GM23338 (cell line): ENCODE measurements around the gene ARRB1. TPM values are rescaled to one million over a fixed set of nuclear protein-coding genes. Genes with fewer than 3 reads are reported as not detected.

Experiments used
- ATAC-seq: fragments of 200-7000 bp; cut with Tn5 transposase; 3 replicates; pipeline ENCODE4 v1.9.1; 2020
- DNase-seq: peaks from one replicate; pipeline ENCODE4 v3.0.0-alpha.2; 2015; ENCODE audit warnings: low spot score
- H2AFZ ChIP-seq: fragments of 200-600 bp; sonication (generic); 2 replicates; pipeline ENCODE4 v1.8.0; 2016; ENCODE audit warnings: antibody characterized with exemption, mild to moderate bottlenecking, moderate library complexity
- H3F3A ChIP-seq: fragments of 200-600 bp; sonication (generic); replicated peaks from 2 replicates; pipeline ENCODE4 v1.8.0; 2017; ENCODE audit warnings: antibody characterized with exemption, mixed run types, low read depth
- H3K27ac ChIP-seq: fragments of 200-600 bp; sonication (generic); 2 replicates; pipeline ENCODE4 v1.6.1; 2016; ENCODE audit warnings: low read depth
- H3K27me3 ChIP-seq: fragments of 200-600 bp; sonication (generic); 2 replicates; pipeline ENCODE4 v1.8.0; 2016; ENCODE audit warnings: mild to moderate bottlenecking, mixed run types, moderate library complexity; ENCODE audit not compliant: insufficient read depth
- H3K36me3 ChIP-seq: fragments of 200-600 bp; sonication (generic); 2 replicates; pipeline ENCODE4 v1.8.0; 2016; ENCODE audit warnings: mild to moderate bottlenecking; ENCODE audit not compliant: insufficient read depth
- H3K4me1 ChIP-seq: fragments of 200-600 bp; sonication (generic); 2 replicates; pipeline ENCODE4 v1.8.0; 2016; ENCODE audit warnings: mild to moderate bottlenecking, moderate library complexity; ENCODE audit not compliant: insufficient read depth
- H3K4me2 ChIP-seq: fragments of 200-600 bp; sonication (generic); 2 replicates; pipeline ENCODE4 v1.7.1; 2017; ENCODE audit warnings: mixed run types
- H3K4me3 ChIP-seq: fragments of 200-600 bp; sonication (generic); 2 replicates; pipeline ENCODE4 v1.6.1; 2016; ENCODE audit warnings: mixed run types
- H3K79me2 ChIP-seq: fragments of 200-600 bp; sonication (generic); replicated peaks from 2 replicates; pipeline ENCODE4 v1.8.0; 2017; ENCODE audit warnings: mild to moderate bottlenecking; ENCODE audit not compliant: insufficient read depth
- H3K9me2 ChIP-seq: fragments of 200-600 bp; sonication (generic); 2 replicates; pipeline ENCODE4 v1.8.0; 2017; ENCODE audit not compliant: insufficient read depth
- H4K20me1 ChIP-seq: fragments of 200-600 bp; sonication (generic); replicated peaks from 2 replicates; pipeline ENCODE4 v1.8.0; 2017; ENCODE audit warnings: mild to moderate bottlenecking; ENCODE audit not compliant: insufficient read depth
- H3K27ac Mint-ChIP-seq: 2 replicates; pipeline ENCODE4 v1.8.0; 2020; ENCODE audit warnings: inconsistent platforms, mild to moderate bottlenecking, moderate library complexity, mixed read lengths
- H3K27me3 Mint-ChIP-seq: 3 replicates; pipeline ENCODE4 v1.8.0; 2022; ENCODE audit warnings: low read depth, mild to moderate bottlenecking, moderate library complexity, mixed read lengths, inconsistent platforms; ENCODE audit not compliant: insufficient read depth, poor library complexity
- H3K36me3 Mint-ChIP-seq: 3 replicates; pipeline ENCODE4 v1.8.0; 2021; ENCODE audit warnings: low read depth, mild to moderate bottlenecking, inconsistent platforms, moderate library complexity, mixed read lengths
- H3K4me1 Mint-ChIP-seq: 3 replicates; pipeline ENCODE4 v1.8.0; 2020; ENCODE audit warnings: mild to moderate bottlenecking, inconsistent platforms, mixed read lengths
- H3K4me3 Mint-ChIP-seq: 3 replicates; pipeline ENCODE4 v1.8.0; 2021; ENCODE audit warnings: moderate library complexity, mild to moderate bottlenecking, inconsistent platforms, mixed read lengths
- H3K9me3 Mint-ChIP-seq: 3 replicates; pipeline ENCODE4 v1.8.0; 2020; ENCODE audit warnings: moderate library complexity, mild to moderate bottlenecking, inconsistent platforms, mixed read lengths
- EZH2phosphoT487 ChIP-seq: fragments of 200-600 bp; sonication (generic); IDR thresholded peaks from one replicate; pipeline ENCODE4 v1.8.1; 2018; ENCODE audit warnings: antibody characterized with exemption; ENCODE audit not compliant: unreplicated experiment
- JUNB ChIP-seq: IDR thresholded peaks from one replicate; pipeline ENCODE4 v1.6.1; 2016; ENCODE audit warnings: antibody characterized with exemption; ENCODE audit not compliant: unreplicated experiment
- POLR2AphosphoS5 ChIP-seq: IDR thresholded peaks from 2 replicates; pipeline ENCODE4 v1.6.1; 2016; ENCODE audit warnings: antibody characterized with exemption, low read depth
- ZNF114 ChIP-seq: fragments of 250-450 bp; sonication (Bioruptor Pico); IDR thresholded peaks from 2 replicates; pipeline ENCODE4 v1.5.0; 2020; ENCODE audit warnings: mild to moderate bottlenecking, moderate library complexity
- polyA plus RNA-seq: library from polyadenylated mRNA; unstranded; fragments of >200 nt; fragmentation: Nextera tagmentation; extraction: Ambion mirVana; gene quantifications from 2 replicates; pipeline ENCODE4 v1.2.1, GENCODE V29; 2016
- total RNA-seq: library from RNA; depleted of rRNA; stranded (reverse); fragments of >200 nt; shearing (Covaris generic); gene quantifications from 2 replicates; pipeline ENCODE4 v1.2.3, GENCODE V29; 2014
- TF ChIP-seq, protein P1 (sequence below): IDR thresholded peaks from 2 replicates; pipeline ENCODE4 v1.6.1; 2016; ENCODE audit warnings: antibody characterized with exemption
- TF ChIP-seq, protein P2 (sequence below), 2 experiments: fragments of 200-600 bp in 1 of 2; sonication (generic) in 1 of 2; conservative IDR thresholded peaks; 2 replicates each; pipeline versions ENCODE4 v1.5.1 to v1.6.1; 2016 to 2017; ENCODE audit warnings: antibody characterized with exemption in 2 of 2, low read depth in 2 of 2, mild to moderate bottlenecking in 2 of 2, moderate library complexity in 1 of 2
- TF ChIP-seq, protein P3 (sequence below): IDR thresholded peaks from one replicate; pipeline ENCODE4 v1.6.1; 2018; ENCODE audit warnings: antibody characterized with exemption; ENCODE audit not compliant: unreplicated experiment
- TF ChIP-seq, protein P4 (sequence below): fragments of 250-450 bp; sonication (Bioruptor Pico); IDR thresholded peaks from 2 replicates; pipeline ENCODE4 v1.5.0; 2020; ENCODE audit warnings: mild to moderate bottlenecking, moderate library complexity

Gene ARRB1
- total and polyA plus RNA-seq, 2 experiments from 2014 or later: 6.3 to 11.1 TPM

DNA sequence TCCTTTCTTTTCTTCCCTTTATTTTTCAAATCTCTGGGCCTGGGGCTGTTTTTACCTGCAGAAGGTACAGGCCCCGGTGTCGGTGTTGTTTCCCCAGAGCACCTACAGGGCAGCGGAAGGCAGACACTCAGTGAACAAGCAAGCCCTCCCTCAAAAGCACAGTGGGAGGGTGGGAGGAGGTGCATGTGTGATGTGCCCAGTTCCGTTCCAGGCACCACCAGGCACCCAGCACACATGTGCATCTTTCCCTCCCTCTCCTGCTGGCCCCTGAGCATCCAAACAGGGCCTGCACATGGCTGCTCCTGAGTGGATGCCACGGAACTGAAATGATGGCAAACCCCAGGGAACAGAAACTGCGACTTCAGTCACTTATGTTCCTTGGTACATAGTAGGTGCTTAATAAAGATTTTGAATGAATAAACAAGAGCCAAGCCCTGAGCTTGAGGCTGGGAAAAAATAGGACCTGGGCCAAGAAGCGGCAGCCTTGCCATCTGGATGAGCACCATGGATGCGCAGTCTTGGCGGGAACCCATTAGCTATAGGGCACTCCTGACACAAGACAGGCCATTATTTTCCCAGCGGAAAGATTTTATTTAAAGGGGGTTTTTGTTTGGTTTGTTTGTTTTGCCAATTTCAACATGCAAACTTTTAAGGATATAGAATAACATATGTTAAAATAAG lies 47.8 kb downstream of the ARRB1 start:
- Histone ChIP-seq H3K79me2 (no peaks in the 10 kb centered on the region), H3K36me3 (no peaks in the 10 kb centered on the region), H3K4me3 (no peak overlapping the region), H3F3A (0 out of 2 replicates have a peak, but pooled peaks cover 3% of the 10 kb centered on the region), H3K9me2 (no peaks in the 10 kb centered on the region), H2AFZ (no peak overlapping the region), H3K4me1 (no peaks in the 10 kb centered on the region; the same call in 1 of the 2 replicates), H3K27ac (no peak overlapping the region), H3K27me3 (no peaks in the 10 kb centered on the region), H3K4me2 (no peak overlapping the region), H4K20me1 (no peaks in the 10 kb centered on the region)
- Mint-ChIP-seq H3K9me3 (no peaks in the 10 kb centered on the region), H3K4me3 (peak overlapping the region; percentile 7; the same call in 1 of the 3 replicates), H3K36me3 (no peaks in the 10 kb centered on the region), H3K27me3 (peaks cover 14% of the 10 kb centered on the region), H3K27ac (peak overlapping the region; percentile 87), H3K4me1 (peaks cover 54% of the 10 kb centered on the region)
- TF ChIP-seq ZNF114: no peak
- TF ChIP-seq, protein P1, sequence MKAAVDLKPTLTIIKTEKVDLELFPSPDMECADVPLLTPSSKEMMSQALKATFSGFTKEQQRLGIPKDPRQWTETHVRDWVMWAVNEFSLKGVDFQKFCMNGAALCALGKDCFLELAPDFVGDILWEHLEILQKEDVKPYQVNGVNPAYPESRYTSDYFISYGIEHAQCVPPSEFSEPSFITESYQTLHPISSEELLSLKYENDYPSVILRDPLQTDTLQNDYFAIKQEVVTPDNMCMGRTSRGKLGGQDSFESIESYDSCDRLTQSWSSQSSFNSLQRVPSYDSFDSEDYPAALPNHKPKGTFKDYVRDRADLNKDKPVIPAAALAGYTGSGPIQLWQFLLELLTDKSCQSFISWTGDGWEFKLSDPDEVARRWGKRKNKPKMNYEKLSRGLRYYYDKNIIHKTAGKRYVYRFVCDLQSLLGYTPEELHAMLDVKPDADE: 0 out of 2 replicates have a peak, but pooled peaks have one; percentile 22
- DNase-seq (no peak), ATAC-seq (peak; percentile 83)

DNA sequence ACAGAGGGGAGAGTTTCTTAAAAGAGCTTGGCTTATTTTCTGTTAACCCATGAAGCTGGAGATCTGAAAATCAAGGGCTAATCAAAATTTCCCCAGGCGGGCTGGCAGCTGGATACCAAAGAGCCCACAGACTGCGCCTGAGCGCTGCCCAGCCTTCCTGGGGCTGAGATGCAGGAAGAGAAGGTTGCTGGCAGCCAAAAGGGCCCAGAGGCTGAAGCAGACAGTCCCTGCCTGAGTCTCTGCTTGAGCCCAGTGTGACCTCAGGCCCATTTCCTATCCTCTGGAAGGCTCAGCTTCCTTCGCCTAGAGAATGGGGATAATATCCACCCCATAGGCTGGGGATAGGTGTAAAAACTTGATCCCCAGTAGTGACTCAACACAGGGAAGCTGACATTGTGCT lies 49.1 kb downstream of the ARRB1 start:
- Mint-ChIP-seq H3K4me1 (peaks cover 54% of the 10 kb centered on the region), H3K27me3 (peaks cover 11% of the 10 kb centered on the region), H3K4me3 (no peak overlapping the region), H3K36me3 (no peaks in the 10 kb centered on the region), H3K9me3 (no peaks in the 10 kb centered on the region), H3K27ac (peak overlapping the region; percentile 79)
- Histone ChIP-seq H3K27me3 (no peaks in the 10 kb centered on the region), H3K79me2 (no peaks in the 10 kb centered on the region), H3K9me2 (no peaks in the 10 kb centered on the region), H3K4me3 (no peak overlapping the region), H3K27ac (no peak overlapping the region), H3K4me1 (no peaks in the 10 kb centered on the region; the same call in 1 of the 2 replicates), H4K20me1 (no peaks in the 10 kb centered on the region), H3K4me2 (no peak overlapping the region), H3F3A (0 out of 2 replicates have a peak, but pooled peaks cover 3% of the 10 kb centered on the region), H2AFZ (no peak overlapping the region), H3K36me3 (no peaks in the 10 kb centered on the region)
- no peak for ATAC-seq
- DNase-seq: no peak
- TF ChIP-seq JUNB: no peak
- TF ChIP-seq, protein P2, sequence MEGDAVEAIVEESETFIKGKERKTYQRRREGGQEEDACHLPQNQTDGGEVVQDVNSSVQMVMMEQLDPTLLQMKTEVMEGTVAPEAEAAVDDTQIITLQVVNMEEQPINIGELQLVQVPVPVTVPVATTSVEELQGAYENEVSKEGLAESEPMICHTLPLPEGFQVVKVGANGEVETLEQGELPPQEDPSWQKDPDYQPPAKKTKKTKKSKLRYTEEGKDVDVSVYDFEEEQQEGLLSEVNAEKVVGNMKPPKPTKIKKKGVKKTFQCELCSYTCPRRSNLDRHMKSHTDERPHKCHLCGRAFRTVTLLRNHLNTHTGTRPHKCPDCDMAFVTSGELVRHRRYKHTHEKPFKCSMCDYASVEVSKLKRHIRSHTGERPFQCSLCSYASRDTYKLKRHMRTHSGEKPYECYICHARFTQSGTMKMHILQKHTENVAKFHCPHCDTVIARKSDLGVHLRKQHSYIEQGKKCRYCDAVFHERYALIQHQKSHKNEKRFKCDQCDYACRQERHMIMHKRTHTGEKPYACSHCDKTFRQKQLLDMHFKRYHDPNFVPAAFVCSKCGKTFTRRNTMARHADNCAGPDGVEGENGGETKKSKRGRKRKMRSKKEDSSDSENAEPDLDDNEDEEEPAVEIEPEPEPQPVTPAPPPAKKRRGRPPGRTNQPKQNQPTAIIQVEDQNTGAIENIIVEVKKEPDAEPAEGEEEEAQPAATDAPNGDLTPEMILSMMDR (conservative IDR thresholded peaks at IDR 0.05; ENCODE audit: low read depth in 2 of 2): no peak
- no peak for TF ChIP-seq EZH2phosphoT487
- TF ChIP-seq POLR2AphosphoS5: no peak
- TF ChIP-seq ZNF114: no peak
- TF ChIP-seq, protein P3, sequence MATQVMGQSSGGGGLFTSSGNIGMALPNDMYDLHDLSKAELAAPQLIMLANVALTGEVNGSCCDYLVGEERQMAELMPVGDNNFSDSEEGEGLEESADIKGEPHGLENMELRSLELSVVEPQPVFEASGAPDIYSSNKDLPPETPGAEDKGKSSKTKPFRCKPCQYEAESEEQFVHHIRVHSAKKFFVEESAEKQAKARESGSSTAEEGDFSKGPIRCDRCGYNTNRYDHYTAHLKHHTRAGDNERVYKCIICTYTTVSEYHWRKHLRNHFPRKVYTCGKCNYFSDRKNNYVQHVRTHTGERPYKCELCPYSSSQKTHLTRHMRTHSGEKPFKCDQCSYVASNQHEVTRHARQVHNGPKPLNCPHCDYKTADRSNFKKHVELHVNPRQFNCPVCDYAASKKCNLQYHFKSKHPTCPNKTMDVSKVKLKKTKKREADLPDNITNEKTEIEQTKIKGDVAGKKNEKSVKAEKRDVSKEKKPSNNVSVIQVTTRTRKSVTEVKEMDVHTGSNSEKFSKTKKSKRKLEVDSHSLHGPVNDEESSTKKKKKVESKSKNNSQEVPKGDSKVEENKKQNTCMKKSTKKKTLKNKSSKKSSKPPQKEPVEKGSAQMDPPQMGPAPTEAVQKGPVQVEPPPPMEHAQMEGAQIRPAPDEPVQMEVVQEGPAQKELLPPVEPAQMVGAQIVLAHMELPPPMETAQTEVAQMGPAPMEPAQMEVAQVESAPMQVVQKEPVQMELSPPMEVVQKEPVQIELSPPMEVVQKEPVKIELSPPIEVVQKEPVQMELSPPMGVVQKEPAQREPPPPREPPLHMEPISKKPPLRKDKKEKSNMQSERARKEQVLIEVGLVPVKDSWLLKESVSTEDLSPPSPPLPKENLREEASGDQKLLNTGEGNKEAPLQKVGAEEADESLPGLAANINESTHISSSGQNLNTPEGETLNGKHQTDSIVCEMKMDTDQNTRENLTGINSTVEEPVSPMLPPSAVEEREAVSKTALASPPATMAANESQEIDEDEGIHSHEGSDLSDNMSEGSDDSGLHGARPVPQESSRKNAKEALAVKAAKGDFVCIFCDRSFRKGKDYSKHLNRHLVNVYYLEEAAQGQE: no peak
- TF ChIP-seq, protein P4, sequence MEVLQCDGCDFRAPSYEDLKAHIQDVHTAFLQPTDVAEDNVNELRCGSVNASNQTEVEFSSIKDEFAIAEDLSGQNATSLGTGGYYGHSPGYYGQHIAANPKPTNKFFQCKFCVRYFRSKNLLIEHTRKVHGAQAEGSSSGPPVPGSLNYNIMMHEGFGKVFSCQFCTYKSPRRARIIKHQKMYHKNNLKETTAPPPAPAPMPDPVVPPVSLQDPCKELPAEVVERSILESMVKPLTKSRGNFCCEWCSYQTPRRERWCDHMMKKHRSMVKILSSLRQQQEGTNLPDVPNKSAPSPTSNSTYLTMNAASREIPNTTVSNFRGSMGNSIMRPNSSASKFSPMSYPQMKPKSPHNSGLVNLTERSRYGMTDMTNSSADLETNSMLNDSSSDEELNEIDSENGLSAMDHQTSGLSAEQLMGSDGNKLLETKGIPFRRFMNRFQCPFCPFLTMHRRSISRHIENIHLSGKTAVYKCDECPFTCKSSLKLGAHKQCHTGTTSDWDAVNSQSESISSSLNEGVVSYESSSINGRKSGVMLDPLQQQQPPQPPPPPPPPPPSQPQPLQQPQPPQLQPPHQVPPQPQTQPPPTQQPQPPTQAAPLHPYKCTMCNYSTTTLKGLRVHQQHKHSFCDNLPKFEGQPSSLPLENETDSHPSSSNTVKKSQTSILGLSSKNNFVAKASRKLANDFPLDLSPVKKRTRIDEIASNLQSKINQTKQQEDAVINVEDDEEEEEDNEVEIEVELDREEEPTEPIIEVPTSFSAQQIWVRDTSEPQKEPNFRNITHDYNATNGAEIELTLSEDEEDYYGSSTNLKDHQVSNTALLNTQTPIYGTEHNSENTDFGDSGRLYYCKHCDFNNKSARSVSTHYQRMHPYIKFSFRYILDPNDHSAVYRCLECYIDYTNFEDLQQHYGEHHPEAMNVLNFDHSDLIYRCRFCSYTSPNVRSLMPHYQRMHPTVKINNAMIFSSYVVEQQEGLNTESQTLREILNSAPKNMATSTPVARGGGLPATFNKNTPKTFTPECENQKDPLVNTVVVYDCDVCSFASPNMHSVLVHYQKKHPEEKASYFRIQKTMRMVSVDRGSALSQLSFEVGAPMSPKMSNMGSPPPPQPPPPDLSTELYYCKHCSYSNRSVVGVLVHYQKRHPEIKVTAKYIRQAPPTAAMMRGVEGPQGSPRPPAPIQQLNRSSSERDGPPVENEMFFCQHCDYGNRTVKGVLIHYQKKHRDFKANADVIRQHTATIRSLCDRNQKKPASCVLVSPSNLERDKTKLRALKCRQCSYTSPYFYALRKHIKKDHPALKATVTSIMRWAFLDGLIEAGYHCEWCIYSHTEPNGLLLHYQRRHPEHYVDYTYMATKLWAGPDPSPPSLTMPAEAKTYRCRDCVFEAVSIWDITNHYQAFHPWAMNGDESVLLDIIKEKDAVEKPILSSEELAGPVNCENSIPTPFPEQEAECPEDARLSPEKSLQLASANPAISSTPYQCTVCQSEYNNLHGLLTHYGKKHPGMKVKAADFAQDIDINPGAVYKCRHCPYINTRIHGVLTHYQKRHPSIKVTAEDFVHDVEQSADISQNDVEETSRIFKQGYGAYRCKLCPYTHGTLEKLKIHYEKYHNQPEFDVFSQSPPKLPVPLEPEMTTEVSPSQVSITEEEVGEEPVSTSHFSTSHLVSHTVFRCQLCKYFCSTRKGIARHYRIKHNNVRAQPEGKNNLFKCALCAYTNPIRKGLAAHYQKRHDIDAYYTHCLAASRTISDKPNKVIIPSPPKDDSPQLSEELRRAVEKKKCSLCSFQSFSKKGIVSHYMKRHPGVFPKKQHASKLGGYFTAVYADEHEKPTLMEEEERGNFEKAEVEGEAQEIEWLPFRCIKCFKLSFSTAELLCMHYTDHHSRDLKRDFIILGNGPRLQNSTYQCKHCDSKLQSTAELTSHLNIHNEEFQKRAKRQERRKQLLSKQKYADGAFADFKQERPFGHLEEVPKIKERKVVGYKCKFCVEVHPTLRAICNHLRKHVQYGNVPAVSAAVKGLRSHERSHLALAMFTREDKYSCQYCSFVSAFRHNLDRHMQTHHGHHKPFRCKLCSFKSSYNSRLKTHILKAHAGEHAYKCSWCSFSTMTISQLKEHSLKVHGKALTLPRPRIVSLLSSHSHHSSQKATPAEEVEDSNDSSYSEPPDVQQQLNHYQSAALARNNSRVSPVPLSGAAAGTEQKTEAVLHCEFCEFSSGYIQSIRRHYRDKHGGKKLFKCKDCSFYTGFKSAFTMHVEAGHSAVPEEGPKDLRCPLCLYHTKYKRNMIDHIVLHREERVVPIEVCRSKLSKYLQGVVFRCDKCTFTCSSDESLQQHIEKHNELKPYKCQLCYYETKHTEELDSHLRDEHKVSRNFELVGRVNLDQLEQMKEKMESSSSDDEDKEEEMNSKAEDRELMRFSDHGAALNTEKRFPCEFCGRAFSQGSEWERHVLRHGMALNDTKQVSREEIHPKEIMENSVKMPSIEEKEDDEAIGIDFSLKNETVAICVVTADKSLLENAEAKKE: no peak
